ENCODE results near the gene C6orf132. TPM values are rescaled to one million over a fixed set of nuclear protein-coding genes. Genes with fewer than 3 reads are reported as not detected.

The C6orf132 gene
- total RNA-seq, 1 experiment from 2014 or later = 66.0 TPM

DNA sequence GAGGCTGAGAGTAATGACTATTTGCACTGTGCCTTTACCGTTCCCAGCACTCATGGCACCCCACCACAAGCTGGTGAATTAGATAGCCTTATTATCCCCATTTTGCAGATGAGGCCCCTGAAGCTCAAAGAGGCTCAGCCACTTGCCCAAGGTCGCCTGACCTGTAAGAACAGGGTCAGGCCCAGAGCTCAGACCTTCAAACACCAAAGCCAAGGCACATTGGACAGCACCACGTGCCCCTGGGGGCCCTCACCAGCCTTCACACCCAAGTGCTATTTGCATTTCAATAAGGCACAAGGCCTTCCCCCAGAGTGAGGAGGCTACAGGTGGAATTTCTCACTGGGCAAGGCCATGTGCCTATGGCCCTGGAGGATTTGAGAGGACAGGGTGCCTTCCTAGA, 14.2 kb upstream of the C6orf132 start:
- no peaks in the 10 kb centered on the region for H3K79me2 ChIP-seq (ENCODE audit: low read length)
- H4K20me1 ChIP-seq (ENCODE audit: low read length) = no peaks in the 10 kb centered on the region
- no TSS peak for BruUV-seq (replicated peaks)
- H3K36me3 ChIP-seq (ENCODE audit: low read depth, low read length) = no peaks in the 10 kb centered on the region
- no peak overlapping the region for H3K27ac ChIP-seq (ENCODE audit: low read length)
- DNase-seq = no peak
- intact Hi-C loops (cut with micrococcal nuclease) = no loop called here
- H3K9ac ChIP-seq (ENCODE audit: low read length) = no peak overlapping the region
- ChIA-PET POLR2A (ENCODE audit: unreplicated experiment) (no interaction called here), CTCF (no interaction called here)
- H3F3A ChIP-seq (ENCODE audit: low read length, unreplicated experiment) = no peaks in the 10 kb centered on the region
- H3K4me3 ChIP-seq (ENCODE audit: low read length) = no peak overlapping the region
- no peaks in the 10 kb centered on the region for H3K9me2 ChIP-seq (replicated peaks; ENCODE audit: low read length)
- H3K4me2 ChIP-seq (ENCODE audit: low read length) = no peak overlapping the region
- H3K9me3 ChIP-seq (ENCODE audit: low read length) = no peaks in the 10 kb centered on the region
- H3K27me3 ChIP-seq (ENCODE audit: low read length) = no peaks in the 10 kb centered on the region
- no peak for ATAC-seq
- H3K4me1 ChIP-seq (ENCODE audit: insufficient read depth, low read length) = no peaks in the 10 kb centered on the region
- H2AFZ ChIP-seq (ENCODE audit: low read length) = no peak overlapping the region
- TF ChIP-seq EZH2phosphoT487 (IDR thresholded peaks at IDR 0.05; ENCODE audit: borderline replicate concordance, low read length) (no peak), EZH2 (IDR thresholded peaks at IDR 0.05; ENCODE audit: low read length, unreplicated experiment) (no peak)
- TF ChIP-seq, protein P1, sequence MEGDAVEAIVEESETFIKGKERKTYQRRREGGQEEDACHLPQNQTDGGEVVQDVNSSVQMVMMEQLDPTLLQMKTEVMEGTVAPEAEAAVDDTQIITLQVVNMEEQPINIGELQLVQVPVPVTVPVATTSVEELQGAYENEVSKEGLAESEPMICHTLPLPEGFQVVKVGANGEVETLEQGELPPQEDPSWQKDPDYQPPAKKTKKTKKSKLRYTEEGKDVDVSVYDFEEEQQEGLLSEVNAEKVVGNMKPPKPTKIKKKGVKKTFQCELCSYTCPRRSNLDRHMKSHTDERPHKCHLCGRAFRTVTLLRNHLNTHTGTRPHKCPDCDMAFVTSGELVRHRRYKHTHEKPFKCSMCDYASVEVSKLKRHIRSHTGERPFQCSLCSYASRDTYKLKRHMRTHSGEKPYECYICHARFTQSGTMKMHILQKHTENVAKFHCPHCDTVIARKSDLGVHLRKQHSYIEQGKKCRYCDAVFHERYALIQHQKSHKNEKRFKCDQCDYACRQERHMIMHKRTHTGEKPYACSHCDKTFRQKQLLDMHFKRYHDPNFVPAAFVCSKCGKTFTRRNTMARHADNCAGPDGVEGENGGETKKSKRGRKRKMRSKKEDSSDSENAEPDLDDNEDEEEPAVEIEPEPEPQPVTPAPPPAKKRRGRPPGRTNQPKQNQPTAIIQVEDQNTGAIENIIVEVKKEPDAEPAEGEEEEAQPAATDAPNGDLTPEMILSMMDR (conservative IDR thresholded peaks at IDR 0.05; ENCODE audit: low read depth, low read length) = no peak

DNA sequence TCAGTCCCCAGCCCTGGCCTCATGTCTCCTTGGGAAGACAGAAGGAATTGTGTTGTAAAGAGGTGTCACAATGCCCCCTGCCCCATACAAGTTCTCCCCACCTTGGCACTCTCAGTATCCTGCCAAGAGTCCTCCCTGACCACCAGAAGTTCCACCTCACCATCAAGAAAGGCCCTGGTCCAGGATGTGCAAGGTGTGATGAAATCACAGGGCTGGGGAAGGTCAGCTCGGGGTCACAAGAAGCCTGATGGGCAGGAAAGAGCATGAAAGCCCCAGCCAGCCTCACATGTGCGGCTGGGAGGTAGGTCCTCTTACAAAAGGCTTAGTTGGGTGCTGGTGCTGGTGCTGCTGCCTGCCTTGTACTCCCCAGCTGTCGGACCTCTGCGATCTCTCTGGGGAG, 12.9 kb upstream of the C6orf132 start:
- no peak overlapping the region for H3K4me2 ChIP-seq (ENCODE audit: low read length)
- TF ChIP-seq, protein P1 (conservative IDR thresholded peaks at IDR 0.05; ENCODE audit: low read depth, low read length) = no peak
- TF ChIP-seq EZH2phosphoT487 (IDR thresholded peaks at IDR 0.05; ENCODE audit: borderline replicate concordance, low read length) (no peak), EZH2 (IDR thresholded peaks at IDR 0.05; ENCODE audit: low read length, unreplicated experiment) (no peak)
- H3F3A ChIP-seq (ENCODE audit: low read length, unreplicated experiment) = no peaks in the 10 kb centered on the region
- no peaks in the 10 kb centered on the region for H3K79me2 ChIP-seq (ENCODE audit: low read length)
- no peaks in the 10 kb centered on the region for H4K20me1 ChIP-seq (ENCODE audit: low read length)
- no peaks in the 10 kb centered on the region for H3K4me1 ChIP-seq (ENCODE audit: insufficient read depth, low read length)
- no peak overlapping the region for H3K4me3 ChIP-seq (ENCODE audit: low read length)
- ATAC-seq (no peak), DNase-seq (no peak)
- no peak overlapping the region for H3K9ac ChIP-seq (ENCODE audit: low read length)
- H3K36me3 ChIP-seq (ENCODE audit: low read depth, low read length) = no peaks in the 10 kb centered on the region
- no peak overlapping the region for H2AFZ ChIP-seq (ENCODE audit: low read length)
- no TSS peak for BruUV-seq (replicated peaks)
- CTCF ChIA-PET = no interaction called here
- no peaks in the 10 kb centered on the region for H3K9me3 ChIP-seq (ENCODE audit: low read length)
- intact Hi-C loops (cut with micrococcal nuclease) = no loop called here
- POLR2A ChIA-PET (ENCODE audit: unreplicated experiment) = no interaction called here
- H3K27ac ChIP-seq (ENCODE audit: low read length) = no peak overlapping the region
- no peaks in the 10 kb centered on the region for H3K27me3 ChIP-seq (ENCODE audit: low read length)
- no peaks in the 10 kb centered on the region for H3K9me2 ChIP-seq (replicated peaks; ENCODE audit: low read length)

DNA sequence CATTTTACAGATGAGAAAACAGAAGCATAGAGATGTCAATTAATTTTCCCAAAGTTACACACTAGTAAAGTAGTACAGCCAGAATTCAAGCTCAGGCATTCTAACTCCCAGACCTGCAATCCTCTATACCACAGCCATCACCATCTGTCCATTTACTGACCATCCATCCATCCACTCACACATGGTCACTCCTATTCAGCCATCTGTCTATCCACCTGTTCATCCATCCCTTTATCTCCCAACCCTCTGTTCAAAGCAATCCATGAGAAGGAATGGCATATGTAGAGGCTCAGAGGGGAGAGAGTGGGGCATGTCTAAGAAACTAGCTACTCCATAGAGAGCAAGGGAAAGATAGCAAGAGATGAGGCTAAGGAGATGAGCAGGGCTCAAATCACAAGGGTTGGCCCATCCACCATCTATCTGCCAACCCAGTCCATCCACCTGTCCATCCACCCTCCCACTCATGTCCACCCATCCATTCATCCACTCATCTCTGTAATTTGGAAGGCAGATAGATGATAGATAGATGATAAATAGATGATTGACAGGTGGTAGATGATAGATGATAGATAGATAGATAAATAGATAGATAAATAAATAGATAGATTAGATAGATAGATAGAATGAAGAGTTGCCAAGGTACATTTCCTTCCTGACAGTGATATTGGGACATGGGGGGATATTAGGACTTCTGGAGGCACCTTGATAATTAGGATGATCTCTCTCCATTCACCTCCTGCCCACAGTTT, 12.2 kb upstream of the C6orf132 start:
- intact Hi-C loops (cut with micrococcal nuclease) = no loop called here
- Histone ChIP-seq H3K4me1 (ENCODE audit: insufficient read depth, low read length) (no peaks in the 10 kb centered on the region), H3K4me2 (ENCODE audit: low read length) (no peak overlapping the region), H3K9me2 (replicated peaks; ENCODE audit: low read length) (no peaks in the 10 kb centered on the region), H2AFZ (ENCODE audit: low read length) (no peak overlapping the region), H4K20me1 (ENCODE audit: low read length) (no peaks in the 10 kb centered on the region), H3F3A (ENCODE audit: low read length, unreplicated experiment) (no peaks in the 10 kb centered on the region), H3K9ac (ENCODE audit: low read length) (no peak overlapping the region), H3K27me3 (ENCODE audit: low read length) (no peaks in the 10 kb centered on the region), H3K79me2 (ENCODE audit: low read length) (no peaks in the 10 kb centered on the region), H3K36me3 (ENCODE audit: low read depth, low read length) (no peaks in the 10 kb centered on the region), H3K27ac (ENCODE audit: low read length) (no peak overlapping the region), H3K9me3 (ENCODE audit: low read length) (no peaks in the 10 kb centered on the region), H3K4me3 (ENCODE audit: low read length) (no peak overlapping the region)
- DNase-seq = no peak
- ChIA-PET CTCF (no interaction called here), POLR2A (ENCODE audit: unreplicated experiment) (no interaction called here)
- TF ChIP-seq EZH2phosphoT487 (IDR thresholded peaks at IDR 0.05; ENCODE audit: borderline replicate concordance, low read length) = no peak
- no peak for TF ChIP-seq EZH2 (IDR thresholded peaks at IDR 0.05; ENCODE audit: low read length, unreplicated experiment)
- TF ChIP-seq, protein P1 (conservative IDR thresholded peaks at IDR 0.05; ENCODE audit: low read depth, low read length) = no peak
- BruUV-seq (replicated peaks) = no TSS peak
- ATAC-seq = no peak

Measured in PC-3 (cell line).